HG02840 (cell line): ENCODE measurements around the gene ABCD1.

Experiments used
- ATAC-seq: cut with Tn5 transposase; IDR thresholded peaks from one replicate; pipeline ENCODE4 v1.9.1; 2021; ENCODE audit warnings: mild to moderate bottlenecking, moderate library complexity, moderate number of reproducible peaks; ENCODE audit not compliant: unreplicated experiment, low FRiP score

ABCD1 gene

DNA sequence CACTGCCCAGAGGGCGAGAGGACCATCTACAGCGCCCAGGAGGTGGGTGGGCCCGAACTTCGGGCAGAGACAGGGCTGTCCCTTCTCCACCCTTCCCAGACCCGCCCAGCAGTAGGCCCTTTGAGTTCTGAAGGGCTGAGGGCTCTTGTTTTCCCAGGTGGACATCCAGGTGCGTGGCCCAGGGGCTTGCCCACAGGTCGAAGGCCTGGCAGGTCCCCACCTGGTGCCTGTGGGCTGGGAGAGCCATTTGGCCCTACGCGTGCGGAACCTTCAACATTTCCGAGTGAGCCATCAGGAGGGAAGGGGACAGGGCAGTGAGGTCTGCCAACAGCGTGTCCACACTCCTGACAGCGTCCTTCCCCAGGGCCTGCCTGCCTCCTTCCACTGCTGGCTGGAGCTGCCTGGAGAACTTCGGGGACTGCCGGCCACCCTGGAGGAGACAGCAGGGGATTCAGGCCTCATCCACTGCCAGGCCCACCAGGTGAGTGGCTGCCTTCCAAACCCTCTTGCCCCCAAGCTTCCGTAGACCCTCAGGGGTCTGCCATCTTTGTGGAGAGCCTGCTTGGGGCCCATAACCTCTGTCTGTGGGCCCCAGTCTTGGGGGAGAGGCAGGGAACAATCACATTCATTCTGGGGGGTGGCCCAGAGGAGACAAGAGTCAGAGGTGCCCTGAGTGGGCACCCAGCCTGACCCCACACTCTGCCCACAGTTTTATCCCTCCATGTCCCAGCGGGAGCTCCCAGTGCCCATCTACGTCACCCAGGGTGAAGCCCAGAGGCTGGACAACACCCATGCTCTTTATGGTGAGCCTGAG is 46.2 kb downstream of the ABCD1 start:
- no peak for ATAC-seq

DNA sequence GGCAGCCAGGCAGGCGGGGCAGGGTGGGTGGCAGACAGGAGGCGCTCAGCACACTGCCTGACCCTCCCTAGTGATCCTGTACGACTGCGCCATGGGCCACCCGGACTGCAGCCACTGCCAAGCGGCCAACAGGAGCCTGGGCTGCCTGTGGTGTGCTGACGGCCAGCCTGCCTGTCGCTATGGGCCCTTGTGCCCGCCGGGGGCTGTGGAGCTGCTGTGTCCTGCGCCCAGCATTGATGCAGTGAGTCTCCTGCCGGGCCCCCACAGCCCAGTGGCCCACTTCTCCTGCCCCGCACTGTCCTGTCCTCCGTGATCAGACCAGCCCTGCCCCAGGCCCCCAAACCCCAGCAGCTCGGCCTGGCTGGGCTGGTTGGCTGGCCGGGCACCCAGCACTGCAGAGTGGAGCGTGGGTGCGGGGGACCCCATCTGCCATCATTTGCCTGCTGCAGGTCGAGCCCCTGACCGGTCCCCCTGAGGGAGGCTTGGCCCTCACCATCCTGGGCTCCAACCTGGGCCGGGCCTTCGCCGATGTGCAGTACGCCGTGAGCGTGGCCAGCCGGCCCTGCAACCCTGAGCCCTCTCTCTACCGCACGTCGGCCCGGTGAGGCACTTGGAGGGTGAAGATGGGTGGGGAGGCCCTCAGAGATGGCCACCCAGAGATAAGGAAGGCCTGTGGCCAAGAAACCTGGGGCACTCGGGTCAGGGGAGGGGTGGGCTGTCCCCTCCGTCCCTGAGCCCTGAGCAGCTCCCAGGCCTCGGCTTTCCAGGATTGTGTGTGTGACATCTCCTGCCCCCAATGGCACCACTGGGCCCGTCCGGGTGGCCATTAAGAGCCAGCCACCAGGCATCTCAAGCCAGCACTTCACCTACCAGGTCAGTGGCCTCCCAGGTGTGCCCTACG is 47.0 kb downstream of the ABCD1 start:
- ATAC-seq, result no peak

DNA sequence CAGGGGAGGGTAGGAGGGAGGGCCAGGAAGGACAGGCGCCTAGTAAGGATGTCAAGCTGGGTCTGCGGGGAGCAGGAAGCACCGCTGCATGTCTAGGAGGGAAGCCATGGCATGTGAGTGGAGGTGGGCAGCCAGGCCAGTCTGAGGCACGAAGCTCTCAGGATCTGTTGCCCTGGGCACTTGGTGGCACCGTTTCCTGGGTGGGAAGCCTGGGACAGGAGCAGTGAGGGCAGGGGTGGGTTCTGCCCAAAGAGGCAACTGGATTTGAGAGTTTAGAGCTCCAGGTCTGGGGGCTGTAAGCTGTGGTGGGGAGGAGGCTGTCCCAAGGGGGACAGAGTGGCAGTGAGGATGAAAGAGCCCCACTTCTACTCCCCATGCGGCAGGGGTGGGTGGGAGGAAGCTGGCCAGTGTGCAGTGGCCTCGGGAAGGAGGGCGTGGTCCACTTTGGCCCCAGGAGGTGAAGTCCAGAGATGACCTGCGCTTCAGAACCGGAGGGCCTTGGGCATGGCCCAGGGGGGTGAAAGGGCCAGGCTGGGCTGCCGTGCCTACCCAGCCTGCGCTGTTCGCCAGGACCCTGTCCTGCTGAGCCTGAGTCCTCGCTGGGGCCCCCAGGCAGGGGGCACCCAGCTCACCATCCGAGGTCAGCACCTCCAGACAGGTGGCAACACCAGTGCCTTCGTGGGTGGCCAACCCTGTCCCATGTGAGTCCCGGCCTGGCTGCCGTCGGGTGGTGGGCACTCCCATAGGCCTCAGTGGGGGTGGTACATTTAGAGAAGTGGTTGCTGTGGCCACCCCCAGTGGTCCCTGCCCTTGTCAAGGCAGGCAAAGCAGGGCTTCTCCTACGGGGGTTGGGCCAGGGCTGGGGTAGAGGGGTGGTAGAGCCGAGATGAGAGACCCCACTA is 47.9 kb downstream of the ABCD1 start:
- no peak for ATAC-seq

GRCh38 chrX:153773218-153773611 is 48.6 kb downstream of the ABCD1 start:
- no peak for ATAC-seq

- ATAC-seq, result no peak
These were observed 49.3 kb downstream of the ABCD1 start for GRCh38 chrX:153773741-153774575.

DNA sequence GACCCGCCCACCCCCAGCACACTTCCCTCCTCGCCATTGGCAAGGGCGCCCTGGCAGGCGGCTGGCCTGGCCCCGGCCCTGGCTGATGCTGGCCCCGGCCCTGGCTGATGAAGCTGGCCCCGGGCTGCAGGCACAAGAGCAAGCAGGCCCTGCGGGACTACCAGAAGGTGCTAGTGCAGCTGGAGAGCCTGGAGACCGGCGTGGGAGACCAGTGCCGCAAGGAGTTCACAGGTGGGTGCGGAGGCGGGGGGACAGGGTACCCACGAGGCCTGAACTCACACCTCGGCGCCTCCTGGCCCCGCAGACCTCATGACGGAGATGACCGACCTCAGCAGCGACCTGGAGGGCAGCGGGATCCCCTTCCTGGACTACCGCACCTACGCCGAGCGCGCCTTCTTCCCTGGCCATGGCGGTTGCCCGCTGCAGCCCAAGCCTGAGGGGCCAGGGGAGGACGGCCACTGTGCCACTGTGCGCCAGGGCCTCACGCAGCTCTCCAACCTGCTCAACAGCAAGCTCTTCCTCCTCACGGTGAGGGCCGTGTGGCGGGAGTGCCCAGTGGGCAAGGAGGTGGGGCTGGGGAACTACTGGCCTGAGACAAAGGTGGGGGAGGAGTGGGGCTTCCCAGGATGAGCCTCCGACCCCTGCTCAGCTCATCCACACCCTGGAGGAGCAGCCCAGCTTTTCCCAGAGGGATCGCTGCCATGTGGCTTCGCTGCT is 50.1 kb downstream of the ABCD1 start:
- no peak for ATAC-seq

DNA sequence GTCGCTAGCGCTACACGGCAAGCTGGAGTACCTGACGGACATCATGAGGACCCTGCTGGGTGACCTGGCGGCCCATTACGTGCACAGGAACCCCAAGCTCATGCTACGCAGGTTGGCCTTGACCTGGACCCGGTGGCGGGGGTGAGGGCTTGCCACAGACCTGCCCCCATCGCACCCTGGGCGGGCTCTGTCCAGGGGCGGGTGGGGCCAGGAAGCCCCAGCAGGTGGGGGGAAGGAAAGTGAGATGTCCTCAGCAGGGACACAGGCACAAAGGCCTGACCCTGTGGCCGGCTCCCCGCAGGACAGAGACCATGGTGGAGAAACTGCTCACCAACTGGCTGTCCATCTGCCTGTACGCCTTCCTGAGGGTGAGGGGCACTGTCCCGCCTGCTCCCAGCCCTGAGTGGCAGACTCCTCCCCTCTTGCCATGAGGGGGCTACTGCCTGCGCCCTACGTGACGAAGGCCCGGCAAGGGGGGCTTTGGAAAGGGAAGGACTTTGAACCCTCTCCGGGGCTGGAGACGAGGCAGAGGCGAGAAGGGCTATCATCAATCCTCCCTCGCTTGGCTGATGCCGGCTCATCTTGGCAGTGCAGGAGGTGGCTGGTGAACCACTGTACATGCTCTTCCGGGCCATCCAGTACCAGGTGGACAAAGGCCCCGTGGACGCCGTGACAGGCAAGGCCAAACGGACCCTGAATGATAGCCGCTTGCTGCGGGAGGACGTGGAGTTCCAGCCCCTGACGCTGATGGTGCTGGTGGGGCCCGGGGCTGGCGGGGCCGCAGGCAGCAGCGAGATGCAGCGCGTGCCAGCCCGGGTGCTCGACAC is 50.9 kb downstream of the ABCD1 start:
- no peak for ATAC-seq

DNA sequence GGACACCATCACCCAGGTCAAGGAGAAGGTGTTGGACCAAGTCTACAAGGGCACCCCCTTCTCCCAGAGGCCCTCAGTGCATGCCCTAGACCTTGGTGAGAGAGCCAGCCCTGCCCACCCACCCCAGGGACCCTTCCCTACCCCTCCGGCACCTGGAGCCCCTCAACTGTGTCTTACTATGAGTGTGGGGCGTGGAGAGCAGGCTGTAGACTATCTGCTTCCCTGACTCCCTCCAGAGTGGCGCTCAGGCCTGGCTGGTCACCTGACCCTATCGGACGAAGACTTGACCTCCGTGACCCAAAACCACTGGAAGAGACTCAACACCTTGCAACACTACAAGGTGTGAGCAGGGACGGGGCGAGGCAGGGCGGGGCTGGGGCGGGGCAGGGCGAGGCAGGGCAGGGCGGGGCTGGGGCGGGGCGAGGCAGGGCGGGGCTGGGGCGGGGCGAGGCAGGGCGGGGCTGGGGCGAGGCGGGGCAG is 51.5 kb downstream of the ABCD1 start:
- ATAC-seq, result no peak

DNA sequence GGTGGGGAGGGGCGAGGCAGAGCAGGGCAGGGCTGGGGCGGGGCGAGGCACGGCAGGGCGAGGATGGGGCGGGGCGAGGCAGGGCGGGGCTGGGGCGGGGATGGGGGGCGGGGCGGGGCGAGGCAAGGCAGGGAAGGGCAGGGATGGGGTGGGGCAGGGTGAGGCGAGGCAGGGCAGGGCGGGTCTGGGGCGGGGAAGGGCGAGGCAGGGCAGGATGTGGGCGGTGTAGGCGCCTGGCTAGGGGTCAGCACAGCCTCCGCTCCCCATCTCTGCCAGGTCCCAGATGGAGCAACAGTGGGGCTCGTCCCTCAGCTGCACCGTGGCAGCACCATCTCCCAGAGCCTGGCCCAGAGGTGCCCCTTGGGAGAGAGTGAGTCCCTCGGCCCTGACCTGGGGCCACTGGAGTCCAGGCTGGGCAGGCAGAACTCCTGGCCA is 52.0 kb downstream of the ABCD1 start:
- no peak for ATAC-seq

DNA sequence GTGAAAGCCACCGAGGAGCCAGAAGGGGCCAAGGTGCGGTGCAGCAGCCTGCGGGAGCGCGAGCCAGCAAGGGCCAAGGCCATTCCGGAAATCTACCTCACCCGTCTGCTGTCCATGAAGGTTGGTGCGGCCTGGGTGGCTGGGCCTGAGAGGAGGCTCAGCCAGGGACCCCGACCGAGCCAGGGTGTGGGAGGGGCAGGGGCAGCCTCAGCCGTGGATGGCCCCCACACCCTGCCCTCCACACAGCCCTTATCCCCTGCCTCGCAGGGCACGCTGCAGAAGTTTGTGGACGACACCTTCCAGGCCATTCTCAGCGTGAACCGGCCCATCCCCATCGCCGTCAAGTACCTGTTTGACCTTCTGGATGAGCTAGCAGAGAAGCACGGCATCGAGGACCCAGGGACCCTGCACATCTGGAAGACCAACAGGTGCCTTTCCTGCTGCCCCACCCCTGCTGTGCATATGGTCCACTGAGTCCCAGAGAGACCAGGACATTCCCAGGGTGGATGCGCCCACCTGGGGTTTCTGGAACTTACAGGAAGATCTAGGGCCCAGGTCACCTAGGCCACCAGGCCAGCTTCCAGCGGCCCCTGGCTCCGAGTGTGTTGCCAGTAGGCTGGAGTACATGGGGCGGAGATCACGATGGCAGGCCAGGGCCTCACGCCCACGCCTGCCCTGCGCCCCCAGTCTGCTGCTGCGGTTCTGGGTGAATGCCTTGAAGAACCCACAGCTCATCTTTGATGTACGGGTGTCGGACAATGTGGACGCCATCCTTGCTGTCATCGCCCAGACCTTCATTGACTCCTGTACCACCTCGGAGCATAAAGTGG is 52.8 kb downstream of the ABCD1 start:
- no peak for ATAC-seq

- no peak for ATAC-seq
These were observed 53.5 kb downstream of the ABCD1 start for GRCh38 chrX:153778181-153778580.

GRCh38 chrX:153778684-153779101 is 54.0 kb downstream of the ABCD1 start:
- ATAC-seq, result no peak

DNA sequence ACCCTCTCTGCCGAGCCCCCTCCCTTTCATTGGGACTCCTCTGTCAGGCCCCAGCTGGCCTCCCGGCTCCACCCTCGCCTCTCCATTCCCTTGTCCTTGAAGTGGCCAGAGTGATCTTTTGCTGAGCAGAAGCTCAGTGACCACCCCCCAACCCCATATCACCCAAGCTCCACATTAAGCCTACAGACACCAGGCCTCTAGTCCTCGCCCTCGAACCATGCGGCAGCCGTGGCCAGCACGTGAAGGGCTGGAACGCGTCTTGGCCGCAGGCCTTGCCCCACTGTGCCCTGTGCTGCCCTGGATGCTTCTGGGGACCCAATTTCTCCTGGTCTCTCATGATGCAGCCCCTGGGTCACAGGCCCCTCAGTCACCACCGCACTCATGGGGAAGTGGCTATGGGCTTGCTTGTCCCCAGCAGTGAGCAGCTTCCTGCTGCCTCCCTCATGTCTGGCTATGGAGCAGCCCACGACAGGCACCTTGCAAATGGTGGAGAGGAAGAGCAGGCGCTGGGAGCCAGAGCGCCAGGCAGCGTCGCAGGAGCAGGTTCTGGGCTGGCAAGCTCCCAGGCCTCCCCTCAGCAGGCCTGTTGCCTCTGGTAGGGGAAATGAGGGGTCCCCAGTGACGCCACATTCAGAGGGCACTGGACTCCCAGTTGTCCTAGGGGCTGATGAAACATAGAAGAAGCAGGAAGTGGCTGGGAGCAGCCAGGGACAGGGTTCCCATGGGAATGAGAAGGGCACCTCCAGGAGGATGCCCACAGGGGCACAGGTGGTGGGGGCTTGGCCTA is 55.4 kb downstream of the ABCD1 start:
- ATAC-seq, result no peak

DNA sequence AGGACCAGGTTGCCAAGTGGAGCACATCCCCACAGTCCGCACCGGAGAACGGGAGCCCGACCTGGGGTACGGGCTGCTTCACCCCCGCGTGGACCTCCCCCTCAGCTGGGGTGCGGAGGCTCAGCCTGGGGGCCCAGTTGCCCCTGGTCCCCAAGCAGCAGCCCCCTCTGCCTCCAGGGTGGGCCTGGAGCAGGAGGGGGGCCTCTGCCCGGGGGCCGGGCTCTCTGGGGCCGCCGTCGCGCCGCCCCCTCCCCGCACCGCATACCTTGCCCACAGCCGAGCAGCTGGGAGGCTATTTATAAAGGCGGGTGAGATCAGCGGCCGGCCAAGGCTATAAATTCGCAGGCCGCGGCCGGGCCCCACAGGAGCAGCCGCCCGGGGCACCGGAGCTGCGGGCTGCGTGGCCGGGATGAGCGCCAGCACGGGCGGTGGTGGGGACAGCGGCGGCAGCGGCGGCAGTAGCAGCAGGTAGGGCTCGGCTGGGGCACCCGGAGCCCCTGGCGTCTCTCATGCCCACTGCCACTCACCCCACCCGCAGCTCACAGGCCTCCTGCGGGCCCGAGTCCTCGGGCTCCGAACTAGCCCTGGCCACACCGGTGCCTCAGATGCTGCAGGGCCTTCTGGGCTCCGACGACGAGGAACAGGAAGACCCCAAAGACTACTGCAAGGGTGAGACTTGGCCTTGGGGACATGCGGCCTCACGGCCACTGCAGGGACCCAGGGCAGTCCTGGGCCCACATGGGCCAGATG is 56.2 kb downstream of the ABCD1 start, which contains the start of gene SRPK3:
SRPK3 (plus strand) TSS at position 364 of the 750 bp plus-strand sequence; CDS start at position 410, 46 bp downstream.
- no peak for ATAC-seq

DNA sequence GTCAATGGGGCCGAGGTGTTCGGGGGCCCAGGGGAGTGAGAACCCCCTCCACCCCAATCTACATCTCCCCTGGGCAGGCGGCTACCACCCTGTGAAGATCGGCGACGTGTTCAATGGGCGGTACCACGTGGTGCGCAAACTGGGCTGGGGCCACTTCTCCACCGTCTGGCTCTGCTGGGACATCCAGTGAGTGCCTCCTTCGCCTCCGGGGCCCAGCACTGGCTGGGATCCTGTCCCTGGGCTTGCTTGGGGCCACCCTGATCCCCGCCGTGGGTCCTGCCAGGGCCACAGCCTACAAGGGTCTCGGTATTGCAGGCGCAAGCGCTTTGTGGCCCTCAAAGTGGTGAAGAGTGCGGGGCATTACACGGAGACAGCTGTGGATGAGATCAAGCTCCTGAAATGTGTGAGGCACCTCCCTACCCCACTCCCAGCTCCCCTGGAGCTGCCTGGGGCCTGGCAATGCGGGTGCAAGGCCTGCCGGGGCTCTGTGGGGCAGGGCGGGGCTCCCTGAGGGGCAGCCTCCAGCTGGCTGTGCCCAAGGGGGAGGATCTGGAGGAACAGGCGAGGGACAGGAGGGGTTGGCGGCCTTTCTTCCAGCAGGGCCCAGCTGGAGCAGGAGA is 56.9 kb downstream of the ABCD1 start:
- ATAC-seq, result no peak
